Stimulated activated CD4-positive, alpha-beta T cell treated with anti-CD3 and anti-CD28 coated beads, Interleukin-4, amount 100 ng/mL, for 24 hours (primary cell): ENCODE measurements around the gene KLHDC10.
"Not testable (repeated sequence)": the region's sequence is repeated elsewhere in the genome, so short reads cannot be mapped to it uniquely, and the experiment has no call there.

Experiments used
- DNase-seq: peaks from one replicate; pipeline ENCODE4 v3.0.0-alpha.2; 2020

Gene KLHDC10

DNA sequence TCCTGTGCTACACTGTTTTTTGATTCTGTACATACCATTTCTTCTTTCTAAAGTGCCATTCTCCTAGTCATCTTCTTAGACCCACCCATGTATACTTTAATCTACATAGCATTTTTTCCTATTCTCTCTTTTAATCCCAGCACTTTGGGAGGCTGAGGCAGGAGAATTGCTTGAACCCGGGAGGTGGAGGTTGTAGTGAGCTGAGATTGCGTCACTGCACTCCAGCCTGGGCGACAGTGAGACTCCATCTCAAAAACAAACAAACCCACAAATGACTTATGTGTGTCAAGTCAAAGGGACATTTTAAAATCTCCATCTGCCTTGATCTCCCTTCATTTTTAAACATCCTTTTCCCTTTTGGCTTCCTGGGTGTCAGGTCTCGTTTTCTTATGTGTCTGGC is 13.2 kb downstream of the KLHDC10 start:
- not testable (repeated sequence) for DNase-seq

DNA sequence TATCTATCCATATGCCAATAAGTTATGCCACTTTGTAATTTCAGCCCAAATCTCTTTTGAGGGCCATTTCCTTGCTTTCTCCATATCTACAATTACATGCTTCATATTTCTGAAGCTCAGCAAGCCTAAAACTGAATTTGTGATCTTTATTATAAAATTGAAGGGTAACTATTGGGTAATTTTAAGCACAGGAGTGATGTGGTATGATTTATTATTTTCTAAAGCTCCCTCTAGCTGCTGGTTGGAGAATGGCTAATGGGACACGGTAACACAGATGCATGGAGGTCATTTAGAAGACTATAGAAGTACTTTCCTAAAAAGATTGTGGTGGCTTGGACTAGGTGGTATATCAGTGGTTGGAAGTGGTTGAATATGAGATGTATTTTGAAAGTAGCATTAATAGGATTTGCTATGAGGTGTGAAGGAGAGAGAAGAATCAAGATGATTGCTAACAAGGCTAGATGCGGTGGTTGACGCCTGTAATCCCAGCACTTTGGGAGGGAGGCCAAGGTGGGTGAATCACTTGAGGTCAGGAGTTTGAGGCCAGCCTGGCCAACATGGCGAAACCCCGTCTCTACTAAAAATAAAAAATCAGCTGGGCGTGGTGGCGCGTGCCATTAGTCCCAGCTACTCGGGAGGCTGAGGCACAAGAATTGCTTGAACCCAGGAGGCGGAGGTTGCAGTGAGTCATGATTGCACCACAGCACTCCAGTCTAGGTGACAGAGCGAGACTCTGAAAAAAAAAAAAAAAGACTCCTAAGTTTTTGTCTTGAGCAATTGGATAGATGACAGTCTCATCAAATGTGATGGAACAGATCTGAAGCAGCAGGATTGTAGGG is 13.9 kb downstream of the KLHDC10 start:
- DNase-seq: no peak

DNA sequence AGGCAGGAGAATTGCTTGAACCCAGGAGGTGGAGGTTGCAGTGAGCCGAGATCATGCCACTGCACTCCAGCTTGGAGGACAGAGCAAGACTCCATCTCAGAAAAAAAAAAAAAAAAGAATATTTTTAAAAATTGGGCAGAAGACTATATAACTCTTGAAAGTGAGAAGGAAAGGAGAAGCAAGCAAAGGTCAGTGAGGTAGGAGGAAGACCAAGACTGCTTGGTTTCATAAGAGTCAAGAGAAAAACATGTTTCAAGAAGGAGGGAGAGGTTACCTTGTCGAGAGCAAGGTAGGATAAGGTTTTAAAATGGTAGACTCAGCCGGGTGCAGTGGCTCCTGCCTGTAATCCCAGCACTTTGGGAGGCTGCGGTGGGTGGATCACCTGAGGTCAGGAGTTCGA is 14.9 kb downstream of the KLHDC10 start:
- DNase-seq: not testable (repeated sequence)

DNA sequence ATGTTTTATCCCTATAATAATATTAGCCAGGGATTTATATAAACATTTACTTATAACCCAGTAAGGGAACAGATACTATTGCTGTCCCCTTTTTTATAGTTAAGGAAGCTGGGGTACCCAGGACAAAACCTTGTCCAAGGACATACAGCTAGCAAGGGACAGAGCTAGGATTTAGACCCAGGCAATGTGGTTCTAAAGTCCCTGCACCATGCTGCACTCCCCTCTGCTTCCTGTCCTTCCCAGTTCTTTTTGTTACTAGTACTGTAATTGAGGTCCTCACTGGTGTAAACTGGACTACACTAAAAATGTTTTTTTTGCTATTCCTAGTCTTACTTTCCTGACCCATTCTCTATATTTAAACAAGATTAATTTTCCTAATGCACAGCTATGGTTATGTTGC is 16.6 kb downstream of the KLHDC10 start:
- no peak for DNase-seq

DNA sequence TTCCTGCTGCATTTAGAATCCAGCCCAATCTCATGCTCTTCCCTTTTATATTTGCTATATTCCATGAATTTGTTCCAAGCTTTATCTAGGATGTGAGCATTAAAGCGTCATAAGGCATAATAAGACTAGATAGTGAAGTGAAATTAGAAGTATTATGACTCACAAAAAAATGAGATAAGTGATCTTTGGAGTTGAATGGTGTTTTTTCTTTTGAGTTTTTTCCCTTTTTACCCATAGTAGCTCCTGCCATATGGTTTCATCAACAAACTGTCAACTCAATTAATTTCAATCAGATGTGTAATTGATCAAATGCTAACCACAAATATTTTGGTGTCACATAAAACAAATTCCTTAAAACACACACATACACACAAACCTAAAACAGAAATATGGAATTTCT is 17.0 kb downstream of the KLHDC10 start:
- DNase-seq: no peak

DNA sequence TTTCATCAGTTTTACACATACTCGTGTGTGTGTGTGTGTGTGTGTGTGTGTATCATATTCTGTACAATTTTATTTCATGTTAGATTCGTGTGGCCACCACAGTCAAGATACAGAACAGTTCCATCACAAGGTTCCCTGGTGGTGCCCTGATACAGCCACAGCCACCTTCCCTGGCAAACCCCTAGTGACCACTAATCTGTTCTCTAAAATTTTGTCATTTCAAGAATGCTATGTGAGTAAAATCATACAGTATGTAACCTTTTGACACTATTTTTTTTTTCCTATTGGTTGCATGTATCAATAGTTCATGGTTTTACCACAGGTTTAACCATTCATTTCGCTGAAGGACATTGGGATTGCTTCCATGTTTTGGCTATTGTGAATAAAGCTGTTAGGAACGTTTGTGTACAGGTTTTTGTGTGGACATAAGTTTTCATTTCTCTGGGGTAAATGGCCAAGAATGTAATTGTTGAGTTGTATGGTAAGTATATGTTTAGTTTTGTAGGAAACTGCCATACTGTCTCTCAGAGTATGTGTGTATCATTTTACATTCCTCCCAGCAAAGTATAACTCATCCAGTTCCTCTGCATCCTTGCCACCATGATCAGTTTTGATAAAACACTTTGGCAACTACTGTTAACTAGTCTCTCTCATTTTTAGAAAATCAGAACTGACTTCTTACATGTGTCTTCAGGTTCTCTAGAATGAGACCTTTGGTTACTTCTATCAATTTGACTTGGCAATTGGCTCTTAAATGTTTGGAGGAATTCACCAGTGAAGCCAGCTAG is 20.6 kb downstream of the KLHDC10 start:
- no peak for DNase-seq

DNA sequence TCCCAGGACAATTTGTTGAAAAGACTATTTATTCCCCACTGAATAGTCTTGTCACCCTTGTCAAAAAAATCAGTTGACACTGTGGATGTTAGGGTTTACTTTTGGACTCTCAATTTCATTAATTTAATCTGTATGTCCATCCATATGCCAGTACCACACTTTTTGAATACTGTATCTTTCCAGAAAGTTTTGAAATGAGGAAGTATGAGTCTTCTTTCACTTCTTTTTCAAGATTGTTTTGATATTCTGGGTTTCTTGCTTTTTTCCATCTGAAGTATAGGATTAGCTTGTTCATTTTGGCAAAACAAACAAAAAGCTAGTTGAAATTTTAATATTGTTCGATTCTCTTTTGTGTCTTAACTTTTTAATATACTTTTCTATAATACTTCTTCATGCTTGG is 21.7 kb downstream of the KLHDC10 start:
- DNase-seq: no peak

DNA sequence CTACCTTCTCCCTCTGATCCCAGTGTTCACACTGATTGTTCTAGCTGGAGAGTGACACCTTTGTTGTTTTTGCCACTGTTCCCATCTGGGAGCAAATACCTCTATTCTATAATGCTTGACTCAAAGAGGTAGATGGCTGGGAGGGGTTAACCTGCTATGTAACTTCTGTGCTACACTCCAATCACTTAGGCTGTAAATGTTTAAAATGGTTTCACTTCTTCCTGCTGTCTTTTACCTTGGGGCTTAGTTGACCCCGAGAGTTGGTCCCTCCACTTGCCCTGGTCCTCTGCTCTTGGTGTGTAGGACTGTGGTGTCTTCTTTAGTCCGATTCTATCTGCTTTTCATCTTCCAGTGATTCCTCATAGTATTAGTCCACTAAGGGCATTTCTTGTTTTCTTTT is 22.3 kb downstream of the KLHDC10 start:
- DNase-seq: no peak

DNA sequence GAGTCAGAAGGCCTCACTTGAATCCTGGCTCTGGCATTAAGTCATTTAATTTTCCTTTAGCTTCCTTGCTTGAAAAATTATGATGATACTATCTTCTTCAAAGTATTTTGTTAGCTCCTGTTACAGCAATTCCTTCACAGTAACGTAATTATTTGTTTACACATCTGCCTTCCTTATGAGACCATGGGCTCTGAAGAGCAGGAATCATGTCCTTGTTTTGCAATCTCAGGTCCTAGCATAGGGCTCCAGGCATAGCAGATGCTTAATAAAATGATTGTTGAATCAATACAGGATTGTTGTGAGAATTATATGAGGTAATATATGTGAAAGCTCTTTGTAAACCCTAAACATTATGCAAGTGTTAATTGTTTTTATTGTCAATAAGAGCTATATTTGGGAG is 25.5 kb downstream of the KLHDC10 start:
- no peak for DNase-seq

DNA sequence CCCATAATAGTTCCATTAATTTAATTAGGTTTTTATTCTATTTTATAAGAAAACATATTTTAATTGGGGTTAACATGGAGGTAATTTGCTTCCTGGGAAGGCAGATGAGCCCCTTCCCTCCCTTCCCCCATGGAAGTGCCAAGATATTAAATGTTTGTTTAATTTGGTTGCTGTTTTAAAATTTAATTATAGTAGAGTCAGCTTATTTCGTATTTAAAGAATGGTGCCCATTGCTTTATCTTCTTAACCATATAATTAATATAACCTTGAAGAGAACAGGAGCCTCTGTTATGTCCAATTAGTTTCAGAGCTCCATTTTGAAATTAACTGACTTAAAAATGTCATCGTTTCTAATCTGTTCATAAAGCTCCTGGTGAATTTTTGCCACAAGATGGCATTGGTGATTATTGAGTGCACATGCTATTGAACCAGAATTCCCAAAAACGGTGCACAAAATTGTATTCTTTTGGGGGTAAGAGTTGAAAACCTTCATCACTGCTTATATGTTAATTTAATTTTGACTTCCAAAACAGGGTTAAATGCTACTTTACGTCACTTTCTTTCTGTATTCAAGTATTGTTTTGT is 26.0 kb downstream of the KLHDC10 start:
- no peak for DNase-seq

DNA sequence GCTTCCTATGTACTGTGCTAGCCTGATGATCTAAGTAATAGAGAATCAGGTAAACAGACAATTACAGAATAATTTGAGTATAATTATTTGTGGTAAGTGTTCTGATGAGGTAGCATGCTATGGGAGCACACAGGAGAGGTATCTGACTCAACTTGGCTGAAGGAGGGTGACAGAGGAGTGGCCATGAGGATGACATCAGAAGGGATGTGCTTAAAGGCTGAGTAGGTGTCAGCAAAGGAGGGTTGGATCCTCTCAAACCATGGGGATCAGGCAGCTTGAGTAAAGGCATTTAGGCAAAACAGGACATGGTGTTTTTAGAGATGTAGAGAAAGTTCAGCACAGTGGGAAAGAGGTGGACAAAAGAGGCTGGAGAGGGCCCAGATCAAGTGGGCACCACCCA is 29.0 kb downstream of the KLHDC10 start:
- DNase-seq: no peak

DNA sequence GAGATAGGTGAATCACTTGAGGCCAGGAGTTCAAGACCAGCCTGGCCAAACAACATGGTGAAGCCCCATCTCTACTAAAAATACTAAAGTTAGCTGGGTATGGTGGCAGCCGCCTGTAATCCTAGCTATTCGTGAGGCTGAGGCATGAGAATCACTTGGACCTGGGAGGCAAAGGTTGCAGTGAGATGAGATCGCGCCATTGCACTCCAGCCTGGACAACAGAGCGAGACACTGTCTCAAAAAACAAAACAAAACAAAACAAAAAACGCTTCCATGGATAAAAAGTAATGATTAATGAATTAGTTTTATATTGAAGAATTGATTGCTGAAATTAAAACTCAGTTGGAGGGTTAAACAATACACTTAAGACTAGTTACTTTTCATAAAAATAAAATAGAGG is 32.3 kb downstream of the KLHDC10 start:
- no peak for DNase-seq

DNA sequence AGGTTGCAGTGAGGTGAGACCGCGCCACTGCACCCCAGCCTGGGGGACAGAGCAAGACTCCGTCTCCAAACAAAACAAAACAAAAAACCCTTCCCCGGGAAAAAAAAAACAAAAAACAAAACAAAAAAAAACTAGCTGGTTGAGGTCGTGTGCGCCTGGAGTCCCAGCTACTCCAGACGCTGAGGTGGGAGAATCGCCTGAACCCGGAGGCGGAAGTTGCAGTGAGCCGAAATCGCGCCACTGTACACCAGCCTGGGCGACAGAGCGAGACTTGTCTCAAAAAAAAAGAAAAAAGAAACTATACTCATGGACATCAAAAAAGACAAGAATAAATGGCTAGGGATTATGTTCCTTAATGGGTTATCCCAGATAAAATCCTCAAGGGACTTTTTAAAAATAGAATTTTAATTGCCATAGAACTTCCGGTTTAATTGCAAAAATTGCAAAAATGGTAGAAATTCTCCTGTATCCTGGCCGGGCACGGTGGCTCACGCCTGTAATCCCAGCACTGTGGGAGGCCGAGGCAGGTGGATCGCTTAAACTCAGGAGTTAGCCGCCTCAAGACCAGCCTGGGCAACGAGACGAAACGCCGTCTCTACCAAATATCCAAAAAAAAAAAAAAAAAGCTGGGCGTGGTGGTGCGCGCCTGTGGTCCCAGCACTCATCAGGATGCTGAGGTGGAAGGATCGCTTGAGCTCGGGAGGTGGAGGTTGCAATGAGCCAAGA is 37.8 kb downstream of the KLHDC10 start:
- DNase-seq: no peak

DNA sequence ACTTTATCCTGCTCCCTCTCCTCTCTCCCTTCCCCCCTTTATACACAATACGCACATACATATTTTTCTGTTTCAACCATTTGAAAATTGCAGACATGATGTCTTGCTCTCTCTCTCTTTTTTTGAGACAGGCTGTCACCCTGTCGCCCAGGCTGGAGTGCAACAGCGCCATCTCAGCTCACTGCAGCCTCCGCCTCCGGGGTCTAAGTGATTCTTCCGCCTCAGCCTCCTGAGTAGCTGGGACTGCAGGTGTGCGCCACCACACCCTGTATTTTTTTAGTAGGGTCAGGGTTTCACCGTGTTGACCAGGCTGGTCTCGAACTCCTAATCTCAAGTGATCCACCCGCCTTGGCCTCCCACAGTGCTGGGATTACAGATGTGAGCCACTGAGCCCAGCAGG is 38.5 kb downstream of the KLHDC10 start:
- DNase-seq: no peak

DNA sequence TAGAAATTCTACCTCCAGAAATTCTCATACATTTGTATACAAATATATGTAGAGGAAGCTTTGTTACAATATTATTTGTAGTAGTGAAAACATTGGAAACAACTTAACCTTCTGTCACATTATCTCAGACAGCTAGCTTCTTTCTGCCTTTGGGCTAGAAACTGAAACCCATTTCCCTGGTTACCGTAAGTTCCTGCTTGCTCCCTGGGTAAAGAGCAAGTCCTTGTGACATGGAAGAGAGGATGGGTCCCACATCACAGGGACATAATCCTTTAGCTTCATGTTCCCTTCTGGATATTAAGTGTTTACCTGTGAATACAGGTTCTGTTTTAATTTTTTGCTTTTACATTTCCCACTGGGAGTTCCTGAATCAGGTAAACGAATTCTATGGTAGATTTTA is 41.8 kb downstream of the KLHDC10 start:
- DNase-seq: no peak

DNA sequence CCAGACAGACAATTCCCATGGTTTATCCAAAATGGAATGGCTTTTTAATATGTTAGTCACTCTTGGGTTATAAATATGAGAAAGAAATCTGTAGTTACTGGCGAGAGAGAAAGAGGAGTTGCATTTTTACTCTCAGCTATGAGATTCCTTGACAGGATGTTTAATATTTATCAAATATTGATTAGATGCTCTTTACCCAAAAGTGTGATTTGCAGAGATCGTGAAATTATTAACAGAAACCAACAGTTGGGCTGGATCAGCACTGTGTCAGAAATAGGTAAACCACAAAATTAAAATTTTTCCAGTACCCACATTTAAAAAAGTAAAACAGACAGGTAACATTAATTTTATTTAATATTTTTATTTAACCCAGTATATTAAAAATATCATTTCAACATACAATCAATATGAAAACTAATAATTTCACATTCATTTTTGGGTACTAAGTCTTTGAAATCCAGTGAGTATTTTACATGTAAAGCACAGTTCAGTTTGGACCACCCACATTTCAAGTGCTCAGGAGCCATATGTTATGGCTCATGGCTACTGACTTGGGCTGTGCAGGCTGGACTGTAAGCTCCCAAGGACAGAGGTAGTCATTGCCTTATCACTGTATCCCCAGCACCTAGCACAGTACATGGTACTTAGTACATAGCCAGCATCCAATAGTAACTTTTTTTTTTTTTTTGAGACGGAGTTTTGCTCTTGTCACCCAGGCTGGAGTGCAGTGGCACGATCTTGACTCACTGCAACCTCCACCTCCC is 42.5 kb downstream of the KLHDC10 start:
- DNase-seq: no peak

DNA sequence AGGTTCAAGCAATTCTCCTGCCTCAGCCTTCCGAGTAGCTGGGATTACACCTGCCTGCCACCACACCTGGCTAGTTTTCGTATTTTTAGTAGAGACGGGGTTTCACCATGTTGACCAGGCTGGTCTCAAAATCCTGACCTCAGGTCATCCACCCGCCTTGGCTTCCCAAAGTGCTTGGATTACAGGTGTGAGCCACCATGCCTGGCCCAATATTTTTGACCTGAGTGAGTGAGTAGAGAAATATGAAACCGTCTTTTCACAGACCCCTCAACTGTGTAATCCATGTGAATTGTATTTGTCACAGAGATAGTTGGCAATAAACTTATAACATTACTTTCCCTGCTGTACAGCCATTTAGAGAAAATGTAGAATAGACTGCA is 43.1 kb downstream of the KLHDC10 start:
- not testable (repeated sequence) for DNase-seq

DNA sequence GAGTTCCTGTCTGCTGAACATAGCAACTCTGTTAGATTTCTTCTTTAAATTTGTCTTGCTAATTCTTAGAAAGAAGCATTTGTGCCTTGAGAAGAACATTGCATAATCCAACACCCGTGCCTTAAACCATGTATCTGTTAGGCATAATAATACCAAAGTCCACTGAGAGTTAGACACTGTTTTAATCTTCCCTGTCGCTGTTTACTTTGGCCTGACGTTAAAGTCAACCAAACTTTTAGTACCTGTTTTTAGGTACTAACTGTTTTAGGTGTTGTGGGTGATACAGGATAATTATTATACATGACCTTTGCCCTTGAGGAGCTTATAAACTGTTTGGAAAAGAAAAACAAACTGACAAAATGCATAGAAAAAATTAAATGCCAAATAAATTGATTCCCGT is 43.6 kb downstream of the KLHDC10 start:
- DNase-seq: no peak

DNA sequence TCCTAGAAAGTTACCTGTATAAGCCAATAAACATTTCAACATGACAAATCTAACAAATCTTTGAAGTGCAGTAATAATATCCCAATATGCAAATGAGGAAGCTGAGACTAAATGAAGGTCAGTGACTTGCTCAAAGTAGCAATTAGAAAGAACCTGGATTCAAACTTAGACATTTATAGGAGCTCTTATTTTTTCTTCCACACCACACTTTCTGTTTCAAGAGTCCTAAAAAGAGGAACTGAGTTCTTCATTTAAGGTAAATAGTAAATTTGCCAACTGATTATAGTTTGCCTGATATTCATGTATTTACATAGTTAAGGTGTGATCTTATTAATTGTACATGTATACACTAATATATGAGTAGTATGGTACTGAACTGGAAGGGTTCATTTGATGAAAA is 44.0 kb downstream of the KLHDC10 start:
- no peak for DNase-seq

DNA sequence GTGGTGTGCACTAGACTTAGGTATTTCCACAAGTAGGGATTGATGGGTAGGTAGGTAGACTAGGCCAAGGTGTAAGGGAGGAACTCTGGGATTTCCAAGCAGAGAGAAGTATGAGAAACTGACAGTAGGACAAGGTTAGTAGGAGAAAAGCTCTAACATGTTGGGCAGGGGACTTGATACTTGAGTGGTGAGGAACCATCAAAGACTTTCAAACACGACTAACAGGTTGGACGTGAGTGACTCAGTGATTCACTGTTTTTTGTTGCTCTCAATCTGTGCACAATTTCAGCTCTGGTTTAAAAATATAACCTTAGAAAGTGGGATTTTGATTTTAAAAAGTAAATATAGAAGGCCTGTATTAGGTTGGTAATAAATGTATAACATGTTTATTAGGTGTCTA is 44.4 kb downstream of the KLHDC10 start:
- no peak for DNase-seq

DNA sequence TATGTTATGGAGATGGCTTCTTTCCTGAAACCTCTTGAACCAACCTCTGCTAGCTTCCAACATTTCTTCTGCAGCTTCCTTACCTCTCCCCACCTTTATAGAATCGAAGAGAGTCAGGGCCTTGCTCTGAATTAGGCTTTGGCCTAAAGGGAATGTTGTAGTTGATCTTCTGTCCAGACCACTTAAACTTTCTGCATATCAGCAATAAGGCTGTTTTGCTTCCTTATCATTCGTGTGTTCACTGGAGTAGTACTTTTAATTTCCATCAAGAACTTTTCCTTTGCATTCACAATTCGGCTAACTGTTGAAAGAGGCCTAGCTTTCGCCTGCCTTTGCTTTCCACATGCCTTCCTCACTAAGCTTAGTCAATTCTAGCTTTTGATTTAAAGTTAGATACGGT is 48.0 kb downstream of the KLHDC10 start:
- DNase-seq: no peak

DNA sequence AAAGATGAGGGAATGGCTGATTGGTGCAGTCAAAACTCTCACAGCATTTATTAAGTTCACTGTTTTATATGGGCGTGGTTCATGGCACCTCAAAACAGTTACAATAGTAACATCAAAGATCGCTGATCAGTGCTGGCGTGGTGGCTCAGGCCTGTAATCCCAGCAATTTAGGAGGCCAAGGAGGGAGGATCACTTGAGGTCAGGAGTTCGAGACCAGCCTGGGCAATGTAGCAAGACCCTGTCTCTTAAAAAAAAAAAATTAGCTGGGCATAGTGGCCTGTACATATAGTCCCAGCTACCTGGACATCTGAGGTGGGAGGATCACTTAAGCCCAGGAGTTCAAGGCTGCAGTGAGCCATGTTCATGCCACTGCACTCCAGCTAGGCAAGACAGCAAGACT is 48.5 kb downstream of the KLHDC10 start:
- DNase-seq: no peak

DNA sequence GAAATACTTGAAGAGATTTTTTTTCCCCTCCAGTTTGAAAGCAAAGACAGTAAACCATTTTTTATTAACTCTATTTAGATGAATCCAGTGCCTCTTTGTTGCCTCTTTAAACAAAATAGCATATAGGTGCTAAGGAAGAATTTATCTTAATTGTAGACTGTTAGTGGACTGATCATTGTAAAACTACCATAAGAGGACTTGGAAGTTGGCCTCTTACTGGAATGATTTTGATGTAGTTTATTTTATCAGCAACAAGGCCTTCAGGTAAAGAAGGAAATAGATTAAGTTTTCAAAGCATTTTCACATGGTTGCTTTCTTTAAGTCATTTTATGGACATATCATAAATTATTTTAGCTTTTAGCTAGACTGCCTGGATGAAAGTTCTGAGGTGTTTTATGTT is 53.2 kb downstream of the KLHDC10 start:
- no peak for DNase-seq
